Neural cell (in vitro differentiated cells): ENCODE results near the gene SALL4.

Source experiments
- EP300 ChIP-seq: fragments of 450-650 bp; conservative IDR thresholded peaks from 2 replicates; pipeline ENCODE4 v1.6.1; 2014; ENCODE audit warnings: antibody characterized with exemption, mild to moderate bottlenecking, moderate library complexity; ENCODE audit not compliant: poor library complexity, severe bottlenecking
- EZH2 ChIP-seq: fragments of 200-600, 300-800 bp; shearing (Covaris generic), sonication (generic); IDR thresholded peaks from 2 replicates; pipeline ENCODE4 v1.6.1; 2014; ENCODE audit warnings: antibody characterized with exemption, low read length, borderline replicate concordance, mild to moderate bottlenecking; ENCODE audit not compliant: insufficient read depth, poor library complexity, severe bottlenecking
- POLR2AphosphoS5 ChIP-seq: IDR thresholded peaks from 2 replicates; pipeline ENCODE4 v1.6.1; 2012
- RAD21 ChIP-seq: fragments of 450-650 bp; conservative IDR thresholded peaks from 2 replicates; pipeline ENCODE4 v1.6.1; 2014; ENCODE audit warnings: antibody characterized with exemption, mild to moderate bottlenecking, moderate library complexity
- TF ChIP-seq, protein P1 (sequence below): IDR thresholded peaks from 2 replicates; pipeline ENCODE4 v1.6.1; 2012; ENCODE audit warnings: borderline replicate concordance
- TF ChIP-seq, protein P2 (sequence below): fragments of 450-650 bp; IDR thresholded peaks from 2 replicates; pipeline ENCODE4 v1.5.1; 2014; ENCODE audit warnings: antibody characterized with exemption, mild to moderate bottlenecking, moderate library complexity; ENCODE audit not compliant: poor library complexity, severe bottlenecking

DNA sequence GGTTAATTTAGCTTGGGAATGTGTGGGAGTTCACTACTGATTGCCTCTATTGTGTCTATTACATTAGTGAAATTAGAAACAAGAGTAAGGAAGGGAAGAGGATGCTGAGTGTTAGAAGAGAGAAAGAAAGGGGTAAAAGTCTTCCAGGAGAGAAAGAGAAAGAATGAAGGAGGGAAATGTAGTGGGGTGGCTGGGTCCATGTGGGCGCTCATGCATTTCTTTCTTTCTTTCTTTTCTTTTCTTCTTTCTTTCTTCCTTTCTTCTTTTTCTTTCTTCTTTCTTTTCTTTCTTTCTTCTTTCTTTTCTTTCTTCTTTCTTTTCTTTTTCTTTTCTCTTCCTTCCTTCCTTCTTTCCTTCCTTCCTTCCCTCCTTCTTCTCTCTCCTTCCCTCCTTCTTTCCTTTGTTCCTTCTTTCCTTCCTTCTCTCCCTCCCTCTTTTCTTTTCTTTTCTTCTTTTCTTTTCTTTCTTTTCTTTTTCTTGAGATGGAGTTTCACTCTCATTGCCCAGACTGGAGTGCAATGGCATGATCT lies 16.2 kb upstream of the SALL4 start:
- TF ChIP-seq, protein P1, sequence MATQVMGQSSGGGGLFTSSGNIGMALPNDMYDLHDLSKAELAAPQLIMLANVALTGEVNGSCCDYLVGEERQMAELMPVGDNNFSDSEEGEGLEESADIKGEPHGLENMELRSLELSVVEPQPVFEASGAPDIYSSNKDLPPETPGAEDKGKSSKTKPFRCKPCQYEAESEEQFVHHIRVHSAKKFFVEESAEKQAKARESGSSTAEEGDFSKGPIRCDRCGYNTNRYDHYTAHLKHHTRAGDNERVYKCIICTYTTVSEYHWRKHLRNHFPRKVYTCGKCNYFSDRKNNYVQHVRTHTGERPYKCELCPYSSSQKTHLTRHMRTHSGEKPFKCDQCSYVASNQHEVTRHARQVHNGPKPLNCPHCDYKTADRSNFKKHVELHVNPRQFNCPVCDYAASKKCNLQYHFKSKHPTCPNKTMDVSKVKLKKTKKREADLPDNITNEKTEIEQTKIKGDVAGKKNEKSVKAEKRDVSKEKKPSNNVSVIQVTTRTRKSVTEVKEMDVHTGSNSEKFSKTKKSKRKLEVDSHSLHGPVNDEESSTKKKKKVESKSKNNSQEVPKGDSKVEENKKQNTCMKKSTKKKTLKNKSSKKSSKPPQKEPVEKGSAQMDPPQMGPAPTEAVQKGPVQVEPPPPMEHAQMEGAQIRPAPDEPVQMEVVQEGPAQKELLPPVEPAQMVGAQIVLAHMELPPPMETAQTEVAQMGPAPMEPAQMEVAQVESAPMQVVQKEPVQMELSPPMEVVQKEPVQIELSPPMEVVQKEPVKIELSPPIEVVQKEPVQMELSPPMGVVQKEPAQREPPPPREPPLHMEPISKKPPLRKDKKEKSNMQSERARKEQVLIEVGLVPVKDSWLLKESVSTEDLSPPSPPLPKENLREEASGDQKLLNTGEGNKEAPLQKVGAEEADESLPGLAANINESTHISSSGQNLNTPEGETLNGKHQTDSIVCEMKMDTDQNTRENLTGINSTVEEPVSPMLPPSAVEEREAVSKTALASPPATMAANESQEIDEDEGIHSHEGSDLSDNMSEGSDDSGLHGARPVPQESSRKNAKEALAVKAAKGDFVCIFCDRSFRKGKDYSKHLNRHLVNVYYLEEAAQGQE, result no peak
- TF ChIP-seq, protein P2, sequence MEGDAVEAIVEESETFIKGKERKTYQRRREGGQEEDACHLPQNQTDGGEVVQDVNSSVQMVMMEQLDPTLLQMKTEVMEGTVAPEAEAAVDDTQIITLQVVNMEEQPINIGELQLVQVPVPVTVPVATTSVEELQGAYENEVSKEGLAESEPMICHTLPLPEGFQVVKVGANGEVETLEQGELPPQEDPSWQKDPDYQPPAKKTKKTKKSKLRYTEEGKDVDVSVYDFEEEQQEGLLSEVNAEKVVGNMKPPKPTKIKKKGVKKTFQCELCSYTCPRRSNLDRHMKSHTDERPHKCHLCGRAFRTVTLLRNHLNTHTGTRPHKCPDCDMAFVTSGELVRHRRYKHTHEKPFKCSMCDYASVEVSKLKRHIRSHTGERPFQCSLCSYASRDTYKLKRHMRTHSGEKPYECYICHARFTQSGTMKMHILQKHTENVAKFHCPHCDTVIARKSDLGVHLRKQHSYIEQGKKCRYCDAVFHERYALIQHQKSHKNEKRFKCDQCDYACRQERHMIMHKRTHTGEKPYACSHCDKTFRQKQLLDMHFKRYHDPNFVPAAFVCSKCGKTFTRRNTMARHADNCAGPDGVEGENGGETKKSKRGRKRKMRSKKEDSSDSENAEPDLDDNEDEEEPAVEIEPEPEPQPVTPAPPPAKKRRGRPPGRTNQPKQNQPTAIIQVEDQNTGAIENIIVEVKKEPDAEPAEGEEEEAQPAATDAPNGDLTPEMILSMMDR, result no peak
- no peak for TF ChIP-seq EP300
- TF ChIP-seq POLR2AphosphoS5, result no peak
- no peak for TF ChIP-seq EZH2
- no peak for TF ChIP-seq RAD21
